ENCODE results near the gene MBTPS1. TPM values are rescaled to one million over a fixed set of nuclear protein-coding genes. Genes with fewer than 3 reads are reported as not detected.

Gene MBTPS1
- total RNA-seq, 1 donor from 2014 or later, result 85.9 TPM

DNA sequence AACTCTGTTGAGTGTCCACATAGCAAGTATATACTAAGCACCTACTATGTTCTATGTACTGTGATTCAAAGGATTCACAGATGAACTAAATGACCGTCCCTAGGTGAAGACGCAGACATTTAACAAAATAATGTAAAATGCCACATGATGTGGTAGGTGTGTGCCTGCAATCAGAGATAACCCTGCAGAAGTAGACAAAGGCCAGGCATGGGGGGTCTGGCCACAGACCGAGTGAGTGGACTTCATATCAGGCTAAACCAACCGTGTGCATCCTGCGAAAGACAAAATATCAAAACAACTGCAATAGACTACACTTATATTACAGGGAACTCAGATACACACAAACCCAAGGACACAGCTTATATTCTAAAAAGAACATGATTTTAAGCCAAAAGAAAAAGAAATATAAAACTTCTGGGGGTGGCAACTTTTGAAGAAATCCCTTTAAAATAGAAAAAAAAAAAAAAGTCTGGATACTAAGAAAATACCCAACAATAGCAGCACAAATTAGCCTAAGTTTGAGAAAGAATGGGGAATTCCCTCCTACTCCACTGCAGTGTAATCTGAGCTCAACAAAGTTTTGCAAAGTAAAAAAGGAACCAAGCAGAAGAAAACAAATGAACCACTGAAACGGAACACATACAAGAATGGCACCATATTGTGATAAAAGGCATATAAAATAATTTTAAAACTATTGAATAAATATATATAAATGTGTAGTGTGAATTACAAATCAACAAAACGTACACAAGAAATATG lies 16.0 kb upstream of the MBTPS1 start:
- no peaks in the 10 kb centered on the region for H3K9me3 Mint-ChIP-seq (ENCODE audit: unreplicated experiment)

GRCh38 chr16:84131117-84131516 lies 14.4 kb upstream of the MBTPS1 start:
- DNase-seq (ENCODE audit: low read depth) (no peak), FAIRE-seq (no peak)
- no peak for TF ChIP-seq CTCF (IDR thresholded peaks at IDR 0.05; ENCODE audit: insufficient read depth, low read depth, low read length)
- no peak for TF ChIP-seq EZH2 (IDR thresholded peaks at IDR 0.05; ENCODE audit: insufficient read depth, low read length)
- no peak overlapping the region for H3K4me3 Mint-ChIP-seq (ENCODE audit: unreplicated experiment)
- Histone ChIP-seq H3K27me3 (ENCODE audit: insufficient read depth, low read length) (no peaks in the 10 kb centered on the region), H3K9me3 (ENCODE audit: insufficient read depth, low read depth, low read length) (no peaks in the 10 kb centered on the region), H3K27ac (ENCODE audit: low read depth, low read length) (no peak overlapping the region), H3K36me3 (ENCODE audit: insufficient read depth, low read length) (no peaks in the 10 kb centered on the region), H3K4me3 (ENCODE audit: insufficient read depth, low read depth, low read length) (no peak overlapping the region), H3K4me2 (ENCODE audit: low read length) (no peak overlapping the region), H3K4me1 (ENCODE audit: insufficient read depth, low read length) (peaks cover 3% of the 10 kb centered on the region), H2AFZ (ENCODE audit: low read depth, low read length) (no peak overlapping the region), H3K9ac (ENCODE audit: low read length) (no peak overlapping the region), H4K20me1 (ENCODE audit: insufficient read depth, low read length) (peaks cover 7% of the 10 kb centered on the region), H3K79me2 (ENCODE audit: insufficient read depth, low read length) (peaks cover 11% of the 10 kb centered on the region)
- H3K4me1 Mint-ChIP-seq (ENCODE audit: low read depth, unreplicated experiment), result peaks cover 3% of the 10 kb centered on the region
- no peak overlapping the region for H3K27ac Mint-ChIP-seq (ENCODE audit: unreplicated experiment)
- no peaks in the 10 kb centered on the region for H3K27me3 Mint-ChIP-seq (ENCODE audit: low read depth, unreplicated experiment)
- no peaks in the 10 kb centered on the region for H3K9me3 Mint-ChIP-seq (ENCODE audit: unreplicated experiment)
- peaks cover 8% of the 10 kb centered on the region for H3K36me3 Mint-ChIP-seq (ENCODE audit: low read depth, unreplicated experiment)

More for the DNA sequence above, 16.0 kb upstream of the MBTPS1 start:
- no peak overlapping the region for H3K27ac Mint-ChIP-seq (ENCODE audit: unreplicated experiment)
- peaks cover 25% of the 10 kb centered on the region for H3K79me2 ChIP-seq (ENCODE audit: insufficient read depth, low read length)
- no peak overlapping the region for H3K9ac ChIP-seq (ENCODE audit: low read length)
- no peaks in the 10 kb centered on the region for H3K36me3 ChIP-seq (ENCODE audit: insufficient read depth, low read length)
- H2AFZ ChIP-seq (ENCODE audit: low read depth, low read length), result no peak overlapping the region
- H3K4me2 ChIP-seq (ENCODE audit: low read length), result no peak overlapping the region
- no peak for DNase-seq (ENCODE audit: low read depth)
- TF ChIP-seq CTCF (IDR thresholded peaks at IDR 0.05; ENCODE audit: insufficient read depth, low read depth, low read length) (no peak), EZH2 (IDR thresholded peaks at IDR 0.05; ENCODE audit: insufficient read depth, low read length) (no peak)
- no peak overlapping the region for H3K4me3 ChIP-seq (ENCODE audit: insufficient read depth, low read depth, low read length)
- no peaks in the 10 kb centered on the region for H3K27me3 ChIP-seq (ENCODE audit: insufficient read depth, low read length)
- H3K27me3 Mint-ChIP-seq (ENCODE audit: low read depth, unreplicated experiment), result no peaks in the 10 kb centered on the region
- no peak overlapping the region for H3K4me3 Mint-ChIP-seq (ENCODE audit: unreplicated experiment)
- H3K9me3 ChIP-seq (ENCODE audit: insufficient read depth, low read depth, low read length), result no peaks in the 10 kb centered on the region
- peaks cover 15% of the 10 kb centered on the region for H3K4me1 Mint-ChIP-seq (ENCODE audit: low read depth, unreplicated experiment)
- peaks cover 22% of the 10 kb centered on the region for H4K20me1 ChIP-seq (ENCODE audit: insufficient read depth, low read length)
- H3K4me1 ChIP-seq (ENCODE audit: insufficient read depth, low read length), result peaks cover 3% of the 10 kb centered on the region
- H3K27ac ChIP-seq (ENCODE audit: low read depth, low read length), result no peak overlapping the region
- FAIRE-seq, result no peak
- peaks cover 5% of the 10 kb centered on the region for H3K36me3 Mint-ChIP-seq (ENCODE audit: low read depth, unreplicated experiment)
